K562 (cell line): ENCODE data around the gene PRDX1. TPM values are rescaled to one million over a fixed set of nuclear protein-coding genes. Genes with fewer than 3 reads are reported as not detected.

Source experiments
- ATAC-seq: fragments of 200-7000 bp; cut with Tn5 transposase; 3 replicates; pipeline ENCODE4 v1.9.1; 2020; ENCODE audit warnings: moderate library complexity
- BruUV-seq: library from RNA; stranded (reverse); fragments of 400-500 nt; replicated peaks from 2 replicates; lab custom pipeline; 2021; lab: Mats Ljungman, UMichigan
- CTCF ChIA-PET: fragments of 300-600 bp; formaldehyde crosslinking; extraction: SDS; loops from one replicate; lab custom pipeline; 2021; ENCODE audit warnings: low intra/inter-chr PET ratio; lab: Yijun Ruan, JAX
- POLR2A ChIA-PET: fragments of 300-600, 350-650 bp; sonication (Branson Sonifier 250); formaldehyde crosslinking; extraction: SDS; loops from one replicate; lab custom pipeline; 2021; ENCODE audit warnings: antibody characterized with exemption, inconsistent platforms; lab: Yijun Ruan, JAX
- DNase-seq, 4 experiments: peaks; one replicate each; pipeline versions ENCODE4 v3.0.0 to v3.0.0-alpha.2; 2011 to 2018; ENCODE audit warnings: low spot score in 3 of 4, mixed read lengths in 3 of 4; ENCODE audit errors: extremely low read depth in 1 of 4
- FAIRE-seq: peaks from 2 replicates; lab custom pipeline; 2011; peaks lifted over from hg19 to GRCh38; lab: Jason Lieb, UNC
- H2AFZ ChIP-seq: 2 replicates; pipeline ENCODE4 v1.6.0; 2011; ENCODE audit warnings: low read depth, low read length, control low read depth, inconsistent platforms
- H3K27ac ChIP-seq: fragments of 200-600 bp; 3 replicates; pipeline ENCODE4 v1.8.0; 2011; ENCODE audit warnings: low read depth, mild to moderate bottlenecking, control low read depth, inconsistent platforms, low read length, moderate library complexity, mixed read lengths; ENCODE audit errors: extremely low read depth
- H3K27me3 ChIP-seq, 2 experiments: fragments of 300-600 bp in 1 of 2; 2 replicates in 1 of 2; 3 replicates in 1 of 2; pipeline versions ENCODE4 v1.6.0 to v1.8.0; 2011; ENCODE audit warnings: inconsistent platforms in 2 of 2, low read length in 2 of 2, mild to moderate bottlenecking in 1 of 2, mixed read lengths in 1 of 2, moderate library complexity in 1 of 2; ENCODE audit not compliant: control insufficient read depth in 2 of 2, insufficient read depth in 2 of 2
- H3K36me3 ChIP-seq: fragments of 300-600 bp; 3 replicates; pipeline ENCODE4 v1.8.0; 2011; ENCODE audit warnings: mild to moderate bottlenecking, low read length, inconsistent platforms; ENCODE audit not compliant: control insufficient read depth, insufficient read depth
- H3K4me1 ChIP-seq, 2 experiments: fragments of 200-600 bp in 1 of 2; replicated peaks in 1 of 2; 2 replicates in 1 of 2; 3 replicates in 1 of 2; pipeline versions ENCODE4 v1.5.1 to v1.8.0; 2011; ENCODE audit warnings: inconsistent platforms in 2 of 2, low read length in 2 of 2, mild to moderate bottlenecking in 1 of 2, mixed read lengths in 1 of 2, moderate library complexity in 1 of 2; ENCODE audit not compliant: control insufficient read depth in 2 of 2, insufficient read depth in 2 of 2
- H3K4me2 ChIP-seq: 2 replicates; pipeline ENCODE4 v1.6.1; 2011; ENCODE audit warnings: low read length, control low read depth, inconsistent platforms, mixed read lengths; ENCODE audit not compliant: insufficient read depth
- H3K4me3 ChIP-seq: fragments of 200-600 bp; sonication (generic), shearing (Covaris generic); 2 replicates; pipeline ENCODE4 v1.5.1; 2016; ENCODE audit warnings: control low read depth, inconsistent platforms
- H3K79me2 ChIP-seq: fragments of 200-600 bp; 3 replicates; pipeline ENCODE4 v1.8.0; 2011; ENCODE audit warnings: low read length, inconsistent platforms; ENCODE audit not compliant: control insufficient read depth, insufficient read depth
- H3K9ac ChIP-seq, 2 experiments: 2 replicates each; pipeline versions ENCODE4 v1.6.0 to v1.6.1; 2011; ENCODE audit warnings: low read depth in 2 of 2, low read length in 2 of 2, control low read depth in 1 of 2, inconsistent platforms in 1 of 2, mild to moderate bottlenecking in 1 of 2, mixed read lengths in 1 of 2; ENCODE audit not compliant: insufficient read depth in 1 of 2
- H3K9me1 ChIP-seq: one replicate; pipeline ENCODE4 v1.6.0; 2011; ENCODE audit warnings: inconsistent platforms, mild to moderate bottlenecking, low read length, moderate library complexity; ENCODE audit not compliant: control insufficient read depth, insufficient read depth
- H3K9me3 ChIP-seq: replicated peaks from 2 replicates; pipeline ENCODE4 v1.5.1; 2011; ENCODE audit warnings: low read depth, low read length, inconsistent platforms; ENCODE audit not compliant: control insufficient read depth, insufficient read depth
- H4K20me1 ChIP-seq: replicated peaks from 2 replicates; pipeline ENCODE4 v1.6.1; 2011; ENCODE audit warnings: low read length, inconsistent platforms, mixed read lengths; ENCODE audit not compliant: control insufficient read depth, insufficient read depth
- ATF4 ChIP-seq: fragments of 450-650 bp; formaldehyde crosslinking; IDR thresholded peaks from 2 replicates; pipeline ENCODE4 v1.4.0; 2022; ENCODE audit warnings: mild to moderate bottlenecking, moderate library complexity
- E2F1 ChIP-seq: sonication (generic); formaldehyde crosslinking; IDR thresholded peaks from 2 replicates; pipeline ENCODE4 v1.8.1; 2023; ENCODE audit warnings: mild to moderate bottlenecking, missing genetic modification reagents, moderate library complexity
- MIER1 ChIP-seq: fragments of 450-650 bp; IDR thresholded peaks from 2 replicates; pipeline ENCODE4 v1.6.1; 2016; ENCODE audit warnings: antibody characterized with exemption, mild to moderate bottlenecking, low read depth
- MNT ChIP-seq, 2 experiments: fragments of 450-650 bp; conservative IDR thresholded peaks; 2 replicates each; pipeline ENCODE4 v1.6.1; 2017; ENCODE audit warnings: mild to moderate bottlenecking in 2 of 2, moderate library complexity in 2 of 2
- RBM17 ChIP-seq: fragments of 200-400 bp; formaldehyde crosslinking; IDR thresholded peaks from 2 replicates; pipeline ENCODE4 v1.6.1; 2017; ENCODE audit warnings: low read depth, mild to moderate bottlenecking, low read length, borderline replicate concordance
- RNF219 ChIP-seq: fragments of 250-450 bp; sonication (Bioruptor Pico); IDR thresholded peaks from 2 replicates; pipeline ENCODE4 v1.5.0; 2022; ENCODE audit warnings: mild to moderate bottlenecking
- TCFL5 ChIP-seq: fragments of 250-450 bp; sonication (Bioruptor Pico); conservative IDR thresholded peaks from 2 replicates; pipeline ENCODE4 v1.6.1; 2021; ENCODE audit warnings: mild to moderate bottlenecking, moderate library complexity, matching md5 sums
- TGIF2 ChIP-seq: sonication (generic); formaldehyde crosslinking; IDR thresholded peaks from 2 replicates; pipeline ENCODE4 v1.8.1; 2022; ENCODE audit warnings: mild to moderate bottlenecking, missing genetic modification reagents, moderate library complexity
- THAP12 ChIP-seq: fragments of 250-450 bp; sonication (Bioruptor Pico); IDR thresholded peaks from 2 replicates; pipeline ENCODE4 v1.9.0; 2021; ENCODE audit warnings: mild to moderate bottlenecking, inconsistent platforms
- WGBS: fragments of 100-300 bp; shearing (Covaris generic); methylation state at CpG from one replicate; pipeline ENCODE4 v1.1.6; 2016; ENCODE audit warnings: low coverage, mixed read lengths; ENCODE audit not compliant: insufficient coverage; ENCODE audit errors: missing lambda C conversion rate; 5-methylcytosine and 5-hydroxymethylcytosine counted together
- in situ Hi-C: fragments of 300-500 bp; cut with MboI; formaldehyde crosslinking; loops from 4 replicates; pipeline ENCODE4 v1.15.0; 2018; ENCODE audit warnings: inconsistent platforms, mixed read lengths
- intact Hi-C: fragments of 100-400 bp; cut with micrococcal nuclease; formaldehyde crosslinking; loops from 2 replicates; pipeline ENCODE4 v1.14.2; 2022
- polyA plus RNA-seq, 8 experiments: library from polyadenylated mRNA; depleted of rRNA in 4 of 8; stranded (reverse) in 5 of 8; unstranded in 3 of 8; fragments of >200 nt; fragmentation: Nextera tagmentation in 2 of 8; fragmentation: Illumina TruSeq in 1 of 8; extraction: Ambion mirVana in 2 of 8; extraction: Trizol in 1 of 8; gene quantifications; 2 replicates each; pipeline versions ENCODE4 v1.2.1 to v1.2.3, GENCODE V29; 2011 to 2014; ENCODE audit warnings: inconsistent platforms in 1 of 8, missing spikeins in 1 of 8
- total RNA-seq, 7 experiments: library from RNA; depleted of rRNA in 6 of 7; stranded (reverse); fragments of >200 nt in 6 of 7; fragmentation: Illumina TruSeq in 2 of 7; extraction: Trizol in 2 of 7; gene quantifications; 2 replicates each; pipeline versions ENCODE4 v1.2.1 to v1.2.3, GENCODE V29; 2011 to 2021; ENCODE audit warnings: low replicate concordance in 1 of 7

PRDX1 gene
- total and polyA plus RNA-seq, 9 of the 15 experiments (the other 6 are each of a cell fraction or from before 2014, with no cell fraction given), result 748 to 2,388 (median 1,045) TPM

- no peak for TF ChIP-seq ATF4
Measured at GRCh38 chr1:45473302-45473701, 48.4 kb downstream of the PRDX1 start (continued).

GRCh38 chr1:45470306-45470798 lies 51.3 kb downstream of the PRDX1 start:
- CTCF ChIA-PET, result no interaction called here

More at GRCh38 chr1:45470306-45470798, 51.3 kb downstream of the PRDX1 start:
- no peaks in the 10 kb centered on the region for H3K36me3 ChIP-seq
- H3K4me2 ChIP-seq, result no peak overlapping the region
- POLR2A ChIA-PET, result no interaction called here
- H3K4me1 ChIP-seq, result no peaks in the 10 kb centered on the region
- H3K9me3 ChIP-seq, result no peaks in the 10 kb centered on the region
- H3K4me3 ChIP-seq, result no peak overlapping the region
- no TSS peak for BruUV-seq
- H3K79me2 ChIP-seq, result no peaks in the 10 kb centered on the region
- FAIRE-seq (no peak), ATAC-seq (no peak), DNase-seq (no peak)
- no peak overlapping the region for H3K9ac ChIP-seq
- TF ChIP-seq MIER1 (no peak), TCFL5 (CRISPR knock-in tag) (no peak), THAP12 (no peak), MNT (conservative IDR thresholded peaks at IDR 0.05) (no peak), RNF219 (CRISPR knock-in tag) (no peak), E2F1 (CRISPR knock-in tag) (no peak), TGIF2 (CRISPR knock-in tag) (no peak), RBM17 (no peak)
- 2% methylated on average over 2 of the region's 2 CpGs for WGBS
- H3K27me3 ChIP-seq, result no peaks in the 10 kb centered on the region
- no peak overlapping the region for H3K27ac ChIP-seq
- in situ Hi-C loops, result no loop called here
- intact Hi-C loops, result no loop called here
- H4K20me1 ChIP-seq, result no peaks in the 10 kb centered on the region
- no peaks in the 10 kb centered on the region for H3K9me1 ChIP-seq
- H2AFZ ChIP-seq, result no peak overlapping the region
